HG02938 (cell line): Measurements from ENCODE around the gene ASCL2.

ENCODE experiments used
- ATAC-seq: cut with Tn5 transposase; IDR thresholded peaks from one replicate; pipeline ENCODE4 v1.9.1; 2021; ENCODE audit warnings: mild to moderate bottlenecking, moderate library complexity; ENCODE audit not compliant: unreplicated experiment

Gene ASCL2

DNA sequence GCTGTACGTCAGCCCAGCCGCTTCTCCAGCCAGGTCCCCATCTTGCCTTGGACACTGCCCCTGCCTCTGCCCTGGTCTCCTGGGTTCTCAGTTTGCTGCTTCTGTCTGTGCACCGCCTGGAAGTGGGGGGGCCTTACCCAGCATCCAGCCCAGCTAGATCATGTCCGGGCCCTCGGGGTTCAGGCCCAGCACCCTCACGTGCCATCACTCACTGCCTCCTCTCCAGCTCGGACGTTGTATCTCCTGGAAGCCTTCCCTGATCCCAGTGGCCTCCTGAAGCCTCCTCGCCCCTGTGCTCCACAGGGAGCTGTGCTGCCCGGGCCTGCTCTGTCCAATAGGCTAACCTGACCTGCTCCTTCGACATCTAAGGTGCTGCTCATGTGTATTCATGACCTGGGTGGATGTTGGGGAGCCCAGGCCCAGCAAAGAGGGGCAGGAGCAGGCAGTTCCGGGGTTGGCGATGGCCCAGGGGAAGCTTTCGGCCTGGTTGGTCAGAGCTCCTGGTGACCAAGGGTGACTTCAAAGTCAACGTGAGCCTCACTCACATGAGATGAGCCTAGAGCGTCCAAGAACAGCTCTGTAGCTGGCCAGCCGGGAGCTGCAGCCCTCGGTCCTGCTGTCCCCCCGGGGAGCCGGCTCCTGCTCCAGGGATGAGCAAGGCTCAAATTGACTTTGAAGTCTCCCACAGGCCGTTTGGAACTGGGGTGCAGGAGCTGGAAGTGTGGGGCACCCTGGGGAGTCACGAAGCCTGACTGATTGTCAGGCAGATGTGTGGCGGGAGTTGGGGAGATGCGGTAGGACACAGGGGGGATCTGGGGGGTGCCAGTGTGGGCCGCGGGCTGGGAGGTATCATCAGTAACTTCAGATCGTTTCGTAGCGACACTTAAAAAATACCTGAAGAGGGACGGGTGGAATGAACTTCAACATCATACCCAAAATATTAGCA, 5.2 kb upstream of the ASCL2 start:
- no peak for ATAC-seq

DNA sequence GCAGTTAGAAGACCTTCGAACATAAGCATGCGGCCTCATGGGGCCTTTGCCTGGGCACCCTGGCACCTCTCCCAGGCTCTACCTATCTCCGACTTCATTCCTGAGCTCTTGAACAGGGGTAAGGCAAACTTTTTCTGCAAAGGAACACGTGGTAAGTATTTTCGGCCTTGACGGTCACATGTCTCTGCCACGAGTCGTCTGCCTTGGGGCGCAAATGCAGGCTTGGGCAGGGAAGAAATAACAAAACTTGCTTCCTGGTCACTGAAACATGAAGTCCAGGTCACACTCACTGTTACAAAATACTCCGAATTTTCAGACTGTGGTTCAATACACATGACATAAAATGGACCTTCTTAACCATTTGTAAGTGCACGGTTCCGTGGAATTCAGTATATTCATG, 3.4 kb upstream of the ASCL2 start:
- ATAC-seq: no peak

DNA sequence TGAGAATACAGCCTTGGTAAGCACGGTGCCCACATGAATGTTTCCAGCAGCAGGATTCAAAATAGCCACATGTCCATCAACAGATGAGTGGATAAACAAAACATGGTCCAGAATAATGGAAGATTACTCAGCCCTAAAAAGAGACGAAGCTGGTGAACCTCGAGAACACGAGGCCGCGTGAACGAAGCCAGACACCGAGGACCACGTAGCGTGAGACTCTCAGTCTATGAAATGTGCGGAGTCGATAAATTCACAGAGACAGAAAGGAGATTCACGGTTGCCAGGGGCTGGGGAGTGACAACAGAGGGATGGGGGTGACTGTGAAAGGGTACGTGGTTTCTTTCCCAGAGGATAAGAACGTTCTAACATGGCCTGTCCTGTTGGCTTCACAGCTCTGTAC, 2.9 kb upstream of the ASCL2 start:
- no peak for ATAC-seq

DNA sequence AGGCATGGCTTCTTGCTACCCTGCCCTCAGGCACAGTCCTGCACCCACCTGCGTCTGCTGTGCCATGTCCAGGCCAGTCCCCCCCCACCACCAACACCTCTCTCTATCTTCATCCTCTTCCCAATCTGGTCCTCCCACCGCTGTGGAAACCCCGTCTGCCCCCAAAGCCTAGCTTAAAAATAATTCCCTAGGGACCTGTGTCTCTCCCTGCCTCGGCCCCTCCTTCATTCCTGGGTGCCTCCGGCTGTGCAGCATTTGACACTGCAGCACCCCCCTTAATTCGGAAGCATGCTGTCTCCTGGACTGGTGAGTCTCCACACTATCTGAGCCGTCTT, 2.5 kb upstream of the ASCL2 start:
- ATAC-seq: no peak

DNA sequence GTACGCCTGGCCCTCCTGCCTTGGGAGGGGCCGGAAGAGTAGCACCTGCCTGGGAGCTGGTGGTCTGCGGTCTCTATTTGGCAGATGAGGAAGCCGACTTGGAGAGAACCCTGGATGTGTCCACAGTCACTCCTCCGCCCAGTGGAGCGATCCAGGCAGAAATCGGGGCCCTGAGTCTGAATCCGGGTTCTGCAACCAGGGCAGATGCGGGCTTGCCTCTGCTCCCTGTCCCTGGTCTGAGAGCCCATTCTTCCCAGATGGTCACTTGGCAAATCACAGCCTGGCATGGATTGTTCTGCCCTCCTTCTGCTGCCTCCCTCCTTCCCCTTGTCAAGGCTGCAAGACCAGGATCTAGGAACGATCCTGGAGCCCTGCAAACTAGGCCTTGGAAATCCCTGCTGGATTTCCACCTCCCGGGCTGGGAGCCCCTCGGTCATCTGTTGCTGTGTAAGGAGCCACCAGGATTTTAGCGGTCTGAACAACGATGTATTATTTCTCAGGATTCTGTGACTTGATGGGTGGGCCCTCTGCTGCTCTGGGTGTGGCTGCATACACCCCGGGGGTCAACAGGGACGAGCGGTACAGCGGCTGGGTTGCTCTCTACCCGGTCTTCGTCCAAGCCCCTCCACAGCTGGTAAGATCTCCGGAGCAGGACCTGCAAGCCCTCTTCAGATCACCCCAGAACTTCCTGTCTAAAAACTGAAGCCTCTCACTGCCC, 2.0 kb upstream of the ASCL2 start:
- ATAC-seq: no peak

DNA sequence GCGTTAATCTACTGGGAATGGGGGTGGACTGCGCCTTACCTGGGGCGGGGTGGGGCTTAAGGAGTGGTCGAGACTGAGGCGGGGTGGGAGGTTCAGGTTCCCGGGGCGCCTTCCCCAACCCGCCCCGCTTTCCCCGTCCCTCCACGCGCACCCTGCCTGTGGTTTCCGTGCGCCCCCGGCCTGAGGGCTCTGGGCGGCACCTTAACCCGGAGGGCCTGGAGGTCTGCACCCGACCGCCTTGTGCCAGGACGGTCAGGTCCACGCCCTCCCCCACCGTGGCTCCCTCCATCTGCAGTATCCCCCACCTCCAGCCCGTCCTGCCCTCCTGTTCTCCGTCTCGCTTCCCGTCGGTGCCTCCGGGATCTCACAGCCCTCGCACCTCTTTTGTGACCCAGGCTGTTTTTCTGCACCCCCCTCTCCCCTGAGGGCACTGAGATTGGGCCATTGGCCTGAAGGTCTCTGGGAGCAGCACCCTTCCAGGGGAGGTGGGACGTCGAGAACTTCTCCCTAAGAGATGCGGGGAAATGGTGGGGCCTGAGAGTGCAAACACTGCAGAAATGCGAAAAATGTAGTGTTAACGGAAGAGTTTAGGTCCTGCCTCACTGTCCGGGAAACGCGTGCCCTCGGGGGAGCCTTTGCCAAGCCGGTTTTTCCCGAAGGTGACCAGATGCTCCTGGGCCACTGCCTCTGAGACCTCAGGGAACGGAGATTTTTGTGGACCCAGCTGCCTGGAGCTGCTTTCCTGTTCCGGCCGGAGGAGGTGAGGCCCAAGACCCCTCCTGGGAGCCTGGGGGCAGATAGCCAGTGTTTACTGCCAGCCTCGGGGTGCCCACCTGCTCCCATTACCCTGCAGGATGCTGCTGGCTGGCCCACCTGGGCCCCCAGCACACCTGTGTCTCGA, 1.2 kb upstream of the ASCL2 start:
- no peak for ATAC-seq

DNA sequence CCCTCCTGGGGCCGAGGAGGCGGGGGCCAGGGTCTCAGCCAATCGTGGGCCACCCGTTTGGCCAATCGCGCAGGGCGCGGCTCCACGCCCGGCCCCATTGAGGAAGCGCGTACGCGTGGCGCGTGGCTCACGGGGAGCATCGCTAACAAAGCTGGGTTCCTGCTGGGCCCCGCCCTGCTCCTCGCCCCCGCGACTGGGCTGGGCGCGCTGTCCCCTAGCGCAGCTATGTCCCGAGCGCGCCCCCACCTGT, 614 bp upstream of the ASCL2 start:
- ATAC-seq: no peak

DNA sequence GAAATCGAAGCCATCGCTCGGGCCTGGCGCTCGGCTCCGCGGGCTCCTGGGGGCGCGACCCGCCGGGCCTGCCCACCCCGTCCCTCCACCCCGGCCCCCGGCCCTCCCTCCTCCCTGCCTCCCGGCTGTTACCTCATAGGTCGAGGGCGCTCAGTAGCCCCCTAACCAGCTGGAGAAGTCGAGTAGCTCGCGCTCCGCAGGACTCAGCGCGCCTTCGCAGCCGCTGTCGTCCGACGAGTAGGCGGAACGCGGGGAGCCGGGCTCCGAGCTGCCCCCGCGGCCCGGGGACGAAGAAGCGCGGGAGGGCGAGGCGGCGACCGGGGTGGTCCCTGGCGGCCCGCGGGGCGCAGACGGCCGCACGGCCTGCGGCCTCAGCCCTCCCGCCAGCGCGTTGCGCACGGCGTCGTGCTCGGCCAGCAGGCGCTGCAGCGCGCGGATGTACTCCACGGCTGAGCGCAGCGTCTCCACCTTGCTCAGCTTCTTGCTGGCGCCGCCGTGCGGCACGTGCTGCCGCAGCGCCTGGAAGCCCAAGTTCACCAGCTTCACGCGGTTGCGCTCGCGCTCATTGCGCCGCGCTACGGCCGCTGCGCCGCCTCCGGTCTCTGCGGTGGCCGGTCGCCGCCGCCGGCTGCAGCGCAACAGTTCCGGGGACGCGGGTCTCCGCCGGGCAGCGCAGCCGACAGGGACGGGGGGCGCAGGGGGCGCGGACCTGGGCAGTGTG, 627 bp downstream of the ASCL2 start:
- no peak for ATAC-seq

DNA sequence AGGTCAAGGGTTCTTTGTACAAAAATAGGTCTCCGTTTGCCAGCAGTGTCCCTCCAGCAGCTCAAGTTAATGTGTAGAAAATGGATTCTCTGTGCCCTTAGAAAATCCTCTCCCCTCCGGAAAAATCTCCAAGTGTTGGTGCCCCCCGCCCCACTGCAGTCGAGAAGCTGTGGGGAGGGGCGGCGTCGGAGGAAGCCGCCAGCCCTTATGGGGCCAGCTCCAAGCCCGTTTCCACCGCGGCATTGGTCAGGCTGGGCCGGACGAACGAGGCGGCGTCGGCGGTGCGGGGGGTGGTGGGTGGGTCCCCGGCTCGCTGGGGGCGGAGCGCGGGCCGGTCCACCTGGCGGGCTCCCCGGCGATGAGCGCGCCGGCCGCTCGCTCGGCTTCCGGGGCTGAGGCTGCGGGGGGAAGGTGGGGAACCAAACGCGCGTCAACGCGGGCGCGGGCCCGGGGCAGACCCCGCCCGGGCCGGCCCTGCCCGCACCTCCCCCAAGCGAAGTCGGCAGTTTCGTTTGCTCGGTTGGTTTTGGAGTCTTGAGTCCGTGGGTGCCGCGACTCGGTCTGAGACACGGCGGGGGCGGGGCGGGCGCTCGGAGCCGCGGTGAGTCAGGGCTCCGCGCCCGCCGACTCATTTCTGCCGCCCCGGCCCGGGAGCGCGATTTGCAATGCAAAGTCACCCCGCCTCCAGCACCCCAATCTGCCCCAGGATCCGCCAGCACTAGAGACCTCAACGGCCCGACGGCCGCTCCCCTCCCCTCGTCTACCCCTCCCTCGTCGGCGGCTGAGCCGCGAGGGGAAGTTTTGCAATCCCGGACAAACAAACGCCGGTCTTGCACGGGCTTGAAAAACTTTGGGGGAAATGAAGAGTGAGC, 1.4 kb downstream of the ASCL2 start:
- no peak for ATAC-seq

DNA sequence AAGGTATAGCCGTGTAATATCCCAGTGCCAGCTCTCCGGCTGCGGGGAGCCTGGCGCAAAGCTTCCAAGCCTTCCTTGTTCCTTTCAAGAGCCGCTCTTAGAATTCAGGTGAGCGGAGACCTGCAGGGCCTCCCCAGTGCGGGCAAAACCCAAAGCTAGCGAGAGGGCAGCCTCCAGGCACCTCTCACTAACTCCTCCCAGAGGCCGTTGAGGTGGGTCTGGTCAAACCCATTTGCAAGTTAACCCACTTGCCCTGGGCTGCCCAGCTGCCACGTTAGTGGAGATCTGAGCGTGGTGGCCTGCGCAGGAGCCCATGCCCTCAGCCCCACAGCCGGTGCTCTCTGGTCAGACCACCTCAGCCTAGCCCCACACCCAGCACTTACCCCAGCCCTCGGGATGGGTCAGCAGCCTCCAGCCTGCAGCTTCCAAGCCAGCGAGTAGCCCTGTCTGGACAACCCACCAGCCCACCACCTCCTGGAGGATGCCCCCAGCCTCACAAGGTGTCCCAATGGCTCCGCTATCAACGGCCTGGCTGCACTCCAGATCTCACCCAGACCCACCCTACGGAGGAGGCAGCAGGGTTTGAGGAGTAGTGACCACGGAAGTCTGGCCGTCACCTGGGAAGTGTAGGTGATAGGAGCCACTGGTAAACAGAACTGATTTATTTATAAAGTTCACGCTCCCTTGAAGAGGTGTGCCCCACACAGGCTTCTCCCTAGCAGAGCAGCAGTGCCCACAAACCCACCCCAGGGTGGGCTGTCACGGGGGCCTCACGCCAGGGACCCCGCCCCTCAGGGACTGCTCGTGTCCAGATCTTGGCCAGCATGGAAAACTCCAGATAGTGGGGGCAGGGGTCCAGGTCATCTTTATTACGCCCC, 2.3 kb downstream of the ASCL2 start:
- ATAC-seq: no peak

DNA sequence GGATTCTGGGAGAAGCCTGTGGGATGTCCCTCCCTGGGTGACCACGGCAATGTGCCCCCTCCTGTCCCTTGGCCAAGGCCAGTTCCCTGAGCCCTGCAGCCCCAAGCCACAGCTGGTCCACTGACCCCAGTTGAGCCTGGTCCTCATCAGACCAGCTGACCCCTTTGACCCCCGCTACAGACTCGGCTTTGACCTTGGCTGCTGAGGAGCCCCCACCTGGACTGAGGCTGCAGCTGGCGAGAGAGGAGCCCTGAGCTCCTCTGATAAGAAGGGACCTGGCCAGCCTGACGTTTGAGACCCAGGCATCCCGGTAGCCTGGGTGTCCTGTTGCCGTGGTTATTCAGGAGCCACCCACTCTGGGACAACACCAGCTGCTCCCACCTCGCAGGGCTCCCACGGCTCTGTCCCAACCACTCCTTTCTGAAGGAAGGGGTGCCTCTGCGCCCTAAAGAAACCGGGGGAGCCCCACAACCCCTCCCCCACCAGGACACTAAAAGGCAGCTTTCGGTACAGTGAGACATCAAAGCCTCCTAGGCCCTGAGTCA, 3.0 kb downstream of the ASCL2 start:
- ATAC-seq: no peak

DNA sequence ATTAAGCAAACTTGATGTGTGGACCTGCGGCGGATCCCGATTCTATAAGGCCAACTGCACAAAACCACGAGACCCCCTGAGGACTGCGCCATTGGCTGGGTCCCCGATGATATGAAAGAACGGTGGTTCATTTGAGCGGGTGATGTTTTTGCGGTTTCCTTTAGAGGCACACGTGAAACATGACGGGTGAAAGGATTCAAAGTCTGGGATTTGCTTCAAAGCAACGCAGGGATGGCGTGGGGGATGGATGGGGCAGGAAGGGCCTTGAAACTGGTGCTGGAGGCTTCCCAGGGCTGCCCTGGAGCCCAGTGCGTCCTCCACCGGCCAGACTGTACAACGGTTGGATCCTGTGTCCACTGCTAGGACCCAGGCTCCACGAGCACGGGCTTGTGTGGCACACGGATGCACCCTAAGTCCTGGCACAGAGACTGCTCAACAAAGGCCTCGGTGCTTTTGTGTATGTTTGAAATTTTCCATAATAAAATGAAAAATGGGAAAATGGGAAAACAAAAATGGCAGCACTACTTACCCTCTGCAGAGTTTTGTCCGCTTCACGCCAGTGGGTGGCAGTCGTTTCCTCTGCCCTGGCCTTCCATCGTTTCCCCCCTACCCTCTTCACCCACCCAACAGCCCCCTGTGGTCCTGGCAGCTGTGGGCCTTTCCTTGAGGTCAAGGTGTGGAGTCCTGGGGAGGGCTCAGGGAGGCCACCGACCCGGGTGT, 3.6 kb downstream of the ASCL2 start:
- no peak for ATAC-seq

DNA sequence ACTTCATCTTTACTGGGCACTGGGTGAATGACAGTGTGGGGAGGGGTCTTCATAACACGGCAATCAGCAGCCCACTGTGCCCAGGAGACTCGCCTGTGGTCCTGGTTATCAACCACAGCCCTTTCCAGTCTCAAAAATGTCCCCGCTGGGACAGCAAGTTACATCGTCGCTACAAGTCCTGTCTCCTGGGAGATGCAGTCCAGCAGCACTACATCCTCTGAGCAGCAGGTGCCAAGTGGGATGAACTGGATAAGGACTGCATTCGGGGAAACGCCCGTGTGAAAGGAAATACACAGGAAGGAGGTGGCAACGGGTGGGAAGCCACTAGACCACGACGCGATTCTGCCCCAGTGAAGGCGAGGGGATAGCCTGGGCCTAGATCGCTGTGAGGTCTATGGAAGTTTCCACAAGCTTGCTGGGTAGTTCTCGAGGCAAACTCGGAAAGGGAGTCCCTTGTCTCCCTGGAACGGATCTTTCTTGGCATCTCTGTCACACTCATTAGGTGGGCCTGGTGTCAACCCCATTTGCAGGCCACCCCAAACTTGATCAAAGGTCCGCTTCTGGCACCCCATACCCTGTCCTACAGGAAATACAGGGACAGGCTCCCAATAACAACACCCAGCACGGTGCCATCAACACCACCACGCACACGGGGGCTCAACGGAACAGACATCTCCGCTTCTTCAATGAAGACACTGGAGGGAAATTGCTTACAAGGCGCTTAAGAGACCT, 4.4 kb downstream of the ASCL2 start:
- ATAC-seq: no peak

DNA sequence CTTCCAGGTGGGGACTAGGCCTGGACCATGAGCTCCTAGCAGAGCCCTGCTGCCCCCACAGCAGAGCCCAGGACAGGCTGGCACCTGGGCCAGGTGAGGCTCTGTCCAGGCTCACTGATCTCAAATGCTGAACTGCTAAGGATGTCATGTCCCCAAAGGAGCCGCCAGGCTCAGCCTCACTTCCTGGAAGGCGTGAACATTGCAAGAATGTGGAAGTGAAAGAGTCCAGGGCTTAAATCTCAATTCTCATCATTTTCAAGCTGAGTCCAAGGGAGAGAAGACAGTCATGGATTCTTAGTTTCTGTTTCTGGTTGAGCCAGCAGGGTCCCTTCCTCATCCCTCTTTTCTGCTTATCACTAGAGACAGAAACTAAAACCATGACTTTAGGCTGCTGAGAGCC, 5.0 kb downstream of the ASCL2 start:
- ATAC-seq: no peak

DNA sequence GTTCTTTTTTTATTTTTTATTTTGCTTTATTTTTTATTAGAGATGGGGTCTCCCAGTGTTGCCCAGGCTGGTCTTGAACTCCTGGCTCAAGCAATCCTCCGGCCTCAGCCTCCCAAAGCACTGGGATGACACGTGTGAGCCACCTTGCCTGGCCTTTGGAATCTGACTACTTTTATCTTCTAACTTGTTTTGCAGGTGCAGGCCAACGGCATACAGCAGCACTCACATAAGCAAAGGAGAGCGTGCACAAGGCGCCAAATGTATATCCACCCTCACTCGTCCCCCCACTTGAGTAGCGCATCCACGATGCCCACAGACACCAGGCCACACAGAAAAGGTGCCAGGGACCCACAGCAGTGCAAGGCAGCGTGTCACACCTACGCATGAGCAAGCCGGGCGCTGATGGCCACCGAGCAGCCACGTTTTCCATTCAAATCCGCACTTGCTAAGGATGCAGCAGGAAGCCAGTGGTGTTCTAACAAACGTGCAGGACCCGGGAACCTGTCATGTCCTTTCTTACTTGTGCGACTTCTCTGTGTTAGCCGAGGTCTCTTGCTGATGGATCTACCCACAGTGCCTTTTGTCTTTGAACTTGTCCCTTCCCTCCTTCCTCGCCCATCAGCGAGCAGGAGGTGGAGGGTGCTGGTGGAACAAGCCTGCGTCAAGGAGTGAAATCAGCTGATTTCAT, 5.9 kb downstream of the ASCL2 start:
- ATAC-seq: no peak

DNA sequence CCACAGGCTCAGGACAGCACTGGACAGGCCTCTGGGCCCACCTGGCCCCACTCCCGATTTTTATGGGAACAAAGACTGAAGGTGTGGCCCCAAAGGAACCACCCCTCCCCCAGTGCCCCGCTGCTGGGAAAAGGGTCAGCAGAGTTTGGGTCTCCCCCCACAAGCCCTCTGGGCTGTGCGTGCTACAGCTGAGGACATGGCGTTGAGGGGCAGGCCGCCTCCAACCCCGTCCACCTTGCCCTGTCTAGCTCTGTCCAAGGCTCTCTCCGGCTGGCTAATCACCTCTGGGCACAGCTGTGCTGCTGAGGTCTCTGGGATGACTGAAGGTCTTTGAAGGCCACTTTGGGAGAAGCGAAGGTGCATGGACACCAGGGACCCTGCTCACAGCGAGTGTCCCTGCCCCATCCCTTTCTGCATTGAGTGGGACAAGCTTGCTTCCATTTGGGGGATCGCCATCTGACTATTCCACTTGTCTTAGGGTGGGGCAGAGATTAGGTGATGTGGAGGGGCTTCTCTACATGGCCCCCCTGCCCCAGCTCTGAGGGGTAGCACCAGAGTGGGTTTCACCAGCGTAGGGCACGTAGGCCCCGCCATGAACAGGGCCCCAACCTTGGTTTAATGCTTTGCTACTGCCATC, 6.5 kb downstream of the ASCL2 start:
- ATAC-seq: no peak
